H1 (cell line): ENCODE results near the gene MYO5B. TPM values are rescaled to one million over a fixed set of nuclear protein-coding genes. Genes with fewer than 3 reads are reported as not detected.

Experiments
- CTCF ChIA-PET: fragments of 300-600 bp; sonication (Branson Sonifier 250); formaldehyde crosslinking; loops from one replicate; lab custom pipeline; 2021; ENCODE audit not compliant: partially characterized antibody; lab: Charles Lee
- POLR2A ChIA-PET: fragments of 300-600 bp; sonication (Branson Sonifier 250); formaldehyde crosslinking; loops from one replicate; lab custom pipeline; 2021; ENCODE audit warnings: inconsistent platforms; ENCODE audit not compliant: partially characterized antibody; lab: Charles Lee
- DNase-seq, 2 experiments: peaks; one replicate each; pipeline versions ENCODE4 v3.0.0 to v3.0.0-alpha.2; 2010 to 2022; ENCODE audit warnings: low spot score in 2 of 2, low read depth in 1 of 2, mixed read lengths in 1 of 2
- FAIRE-seq: peaks from 2 replicates; lab custom pipeline; 2011; peaks lifted over from hg19 to GRCh38; lab: Jason Lieb, UNC
- H2AFZ ChIP-seq: 2 replicates; pipeline ENCODE4 v1.8.1; 2012; ENCODE audit warnings: low read length, inconsistent platforms
- H2AK5ac ChIP-seq: 2 replicates; pipeline ENCODE4 v1.6.1; 2013; ENCODE audit warnings: low read depth, low read length
- H2BK120ac ChIP-seq: replicated peaks from 2 replicates; pipeline ENCODE3; 2013; ENCODE audit warnings: low read depth, low read length, inconsistent platforms
- H2BK12ac ChIP-seq: 2 replicates; pipeline ENCODE4 v1.6.1; 2013; ENCODE audit warnings: low read depth, low read length
- H2BK15ac ChIP-seq: 2 replicates; pipeline ENCODE4 v1.6.1; 2013; ENCODE audit warnings: low read length
- H2BK20ac ChIP-seq: 2 replicates; pipeline ENCODE4 v1.6.1; 2013; ENCODE audit warnings: low read length
- H2BK5ac ChIP-seq: 2 replicates; pipeline ENCODE4 v1.6.1; 2013; ENCODE audit warnings: low read depth, low read length
- H3K14ac ChIP-seq: 2 replicates; pipeline ENCODE4 v1.6.1; 2013; ENCODE audit warnings: inconsistent platforms; ENCODE audit not compliant: insufficient read length
- H3K18ac ChIP-seq: 2 replicates; pipeline ENCODE4 v1.6.1; 2013; ENCODE audit warnings: low read length; ENCODE audit errors: extremely low read depth
- H3K23ac ChIP-seq: 2 replicates; pipeline ENCODE4 v1.6.1; 2013; ENCODE audit warnings: inconsistent platforms; ENCODE audit not compliant: insufficient read length
- H3K23me2 ChIP-seq: 2 replicates; pipeline ENCODE4 v1.6.1; 2013; ENCODE audit warnings: low read depth, low read length
- H3K27ac ChIP-seq: 2 replicates; pipeline ENCODE4 v1.6.1; 2011; ENCODE audit warnings: low read depth, low read length, inconsistent platforms
- H3K27me3 ChIP-seq, 4 experiments: replicated peaks in 1 of 4; 1 replicate in 1 of 4; 2 replicates in 3 of 4; pipeline versions ENCODE4 v1.6.1 to v1.8.1; 2011 to 2013; ENCODE audit warnings: low read length in 3 of 4, mild to moderate bottlenecking in 3 of 4, inconsistent platforms in 2 of 4, mixed read lengths in 2 of 4, moderate library complexity in 1 of 4; ENCODE audit not compliant: control insufficient read depth in 3 of 4, insufficient read depth in 3 of 4; ENCODE audit errors: extremely low read depth in 1 of 4
- H3K36me3 ChIP-seq, 4 experiments: 2 replicates each; pipeline versions ENCODE4 v1.6.1 to v1.8.1; 2011 to 2013; ENCODE audit warnings: mild to moderate bottlenecking in 4 of 4, low read length in 3 of 4, moderate library complexity in 2 of 4, control low read depth in 1 of 4, inconsistent platforms in 1 of 4; ENCODE audit not compliant: insufficient read depth in 4 of 4, control insufficient read depth in 2 of 4
- H3K4ac ChIP-seq: replicated peaks from 2 replicates; pipeline ENCODE3; 2013; ENCODE audit warnings: low read length, low read depth, mixed read lengths, inconsistent platforms; ENCODE audit not compliant: insufficient read length
- H3K4me1 ChIP-seq, 4 experiments: replicated peaks in 1 of 4; 1 replicate in 1 of 4; 2 replicates in 3 of 4; pipeline versions ENCODE4 v1.6.1 to v1.8.1; 2011 to 2013; ENCODE audit warnings: low read length in 3 of 4, inconsistent platforms in 2 of 4, mixed read lengths in 1 of 4; ENCODE audit not compliant: insufficient read depth in 4 of 4, control insufficient read depth in 3 of 4
- H3K4me2 ChIP-seq, 2 experiments: 2 replicates each; pipeline versions ENCODE4 v1.6.1 to v1.8.1; 2011 to 2013; ENCODE audit warnings: low read depth in 2 of 2, low read length in 2 of 2, control low read depth in 1 of 2, inconsistent platforms in 1 of 2, mild to moderate bottlenecking in 1 of 2; ENCODE audit not compliant: insufficient read depth in 1 of 2
- H3K4me3 ChIP-seq, 4 experiments: fragments of 200-600, 300-600 bp in 1 of 4; sonication (generic), shearing (Covaris generic), sonication (Bioruptor Twin) in 1 of 4; 2 replicates each; pipeline versions ENCODE4 v1.5.1 to v1.8.1; 2011 to 2016; ENCODE audit warnings: low read length in 4 of 4, low read depth in 3 of 4, control low read depth in 2 of 4, inconsistent platforms in 2 of 4, mild to moderate bottlenecking in 2 of 4, mixed read lengths in 1 of 4, moderate library complexity in 1 of 4; ENCODE audit not compliant: insufficient read depth in 2 of 4; ENCODE audit errors: extremely low read depth in 1 of 4
- H3K56ac ChIP-seq: replicated peaks from 2 replicates; pipeline ENCODE3; 2013; ENCODE audit warnings: low read depth, mild to moderate bottlenecking, mixed read lengths, low read length, inconsistent platforms; ENCODE audit not compliant: insufficient read length
- H3K79me1 ChIP-seq: 2 replicates; pipeline ENCODE4 v1.6.1; 2013; ENCODE audit warnings: low read depth, low read length, control low read depth
- H3K79me2 ChIP-seq, 2 experiments: 2 replicates each; pipeline versions ENCODE4 v1.6.1 to v1.8.1; 2012 to 2013; ENCODE audit warnings: low read length in 2 of 2, mild to moderate bottlenecking in 2 of 2, inconsistent platforms in 1 of 2; ENCODE audit not compliant: insufficient read depth in 2 of 2, control insufficient read depth in 1 of 2
- H3K9ac ChIP-seq, 4 experiments: replicated peaks in 1 of 4; 1 replicate in 1 of 4; 2 replicates in 3 of 4; pipeline versions ENCODE4 v1.6.1 to v1.8.1; 2011 to 2013; ENCODE audit warnings: low read depth in 3 of 4, low read length in 3 of 4, control low read depth in 2 of 4, mild to moderate bottlenecking in 2 of 4, moderate library complexity in 2 of 4, inconsistent platforms in 1 of 4; ENCODE audit errors: extremely low read depth in 1 of 4
- H3K9me3 ChIP-seq, 2 experiments: 2 replicates each; pipeline versions ENCODE4 v1.6.1 to v1.8.1; 2012 to 2013; ENCODE audit warnings: mild to moderate bottlenecking in 2 of 2, moderate library complexity in 2 of 2, control low read depth in 1 of 2, inconsistent platforms in 1 of 2, low read depth in 1 of 2, low read length in 1 of 2, mixed read lengths in 1 of 2; ENCODE audit not compliant: insufficient read depth in 2 of 2
- H4K20me1 ChIP-seq, 2 experiments: replicated peaks in 1 of 2; 2 replicates each; pipeline versions ENCODE3 to v1.8.1; 2011 to 2013; ENCODE audit warnings: inconsistent platforms in 2 of 2, low read length in 2 of 2, mild to moderate bottlenecking in 1 of 2; ENCODE audit not compliant: insufficient read depth in 2 of 2, control insufficient read depth in 1 of 2
- H4K5ac ChIP-seq: 2 replicates; pipeline ENCODE4 v1.6.1; 2013; ENCODE audit warnings: low read length, low read depth, mixed read lengths, inconsistent platforms; ENCODE audit not compliant: insufficient read length
- H4K8ac ChIP-seq: 2 replicates; pipeline ENCODE4 v1.8.0; 2013; ENCODE audit warnings: mild to moderate bottlenecking, moderate library complexity, low read length, inconsistent platforms; ENCODE audit not compliant: insufficient read depth; ENCODE audit errors: extremely low read depth
- H4K91ac ChIP-seq: replicated peaks from 2 replicates; pipeline ENCODE3; 2013; ENCODE audit warnings: low read length, mixed read lengths, inconsistent platforms; ENCODE audit not compliant: insufficient read length
- CHD1 ChIP-seq: IDR thresholded peaks from 2 replicates; pipeline ENCODE4 v1.6.1; 2012; ENCODE audit warnings: low read depth, low read length, improper control_type of control experiment
- CREB1 ChIP-seq: IDR thresholded peaks from 2 replicates; pipeline ENCODE4 v1.6.1; 2012; ENCODE audit warnings: inconsistent platforms
- EP300 ChIP-seq, 2 experiments: IDR thresholded peaks; 1 replicate in 1 of 2; 2 replicates in 1 of 2; pipeline ENCODE4 v1.6.1; 2011 to 2012; ENCODE audit warnings: low read depth in 2 of 2, low read length in 2 of 2, mild to moderate bottlenecking in 2 of 2, borderline replicate concordance in 1 of 2, inconsistent platforms in 1 of 2, moderate library complexity in 1 of 2
- GTF2F1 ChIP-seq: IDR thresholded peaks from 2 replicates; pipeline ENCODE4 v1.6.1; 2012; ENCODE audit warnings: low read depth, low read length, improper control_type of control experiment, borderline replicate concordance
- JUN ChIP-seq: IDR thresholded peaks from 2 replicates; pipeline ENCODE4 v1.6.1; 2011; ENCODE audit warnings: low read depth, mild to moderate bottlenecking, improper control_type of control experiment, low read length
- JUND ChIP-seq: IDR thresholded peaks from 2 replicates; pipeline ENCODE4 v1.6.1; 2011; ENCODE audit warnings: mild to moderate bottlenecking, improper control_type of control experiment, low read length
- KDM4A ChIP-seq: IDR thresholded peaks from one replicate; pipeline ENCODE4 v1.7.1; 2012; ENCODE audit warnings: low read depth, mild to moderate bottlenecking, moderate library complexity, low read length, inconsistent platforms; ENCODE audit not compliant: severe bottlenecking
- MAX ChIP-seq: IDR thresholded peaks from 2 replicates; pipeline ENCODE4 v1.6.1; 2012; ENCODE audit warnings: inconsistent platforms
- TCF12 ChIP-seq: IDR thresholded peaks from 2 replicates; pipeline ENCODE4 v1.6.1; 2011; ENCODE audit warnings: low read depth, mild to moderate bottlenecking, low read length
- WGBS, 2 experiments: shearing (Covaris generic) in 1 of 2; methylation state at CpG; one replicate each; pipeline versions ENCODE4 v1.1.6 to v1.1.7; 2013 to 2015; ENCODE audit warnings: low lambda C conversion rate in 2 of 2, mixed read lengths in 2 of 2, inconsistent platforms in 1 of 2, low coverage in 1 of 2, missing lambda C conversion rate in 1 of 2; ENCODE audit not compliant: insufficient replicate concordance in 2 of 2, insufficient coverage in 1 of 2, insufficient read length in 1 of 2; ENCODE audit errors: extremely low coverage in 1 of 2, missing lambda C conversion rate in 1 of 2; 5-methylcytosine and 5-hydroxymethylcytosine counted together
- polyA plus RNA-seq, 7 experiments: library from polyadenylated mRNA; depleted of rRNA in 3 of 7; stranded (reverse) in 5 of 7; unstranded in 2 of 7; fragments of >200 nt in 5 of 7; fragments of 200-250 nt in 2 of 7; gene quantifications; 1 replicate in 5 of 7; 2 replicates in 1 of 7; 4 replicates in 1 of 7; pipeline versions ENCODE4 v1.2.1 to v1.2.3, GENCODE V29; 2011 to 2013; ENCODE audit warnings: missing spikeins in 2 of 7, mixed read lengths in 2 of 7
- total RNA-seq: library from RNA; stranded (reverse); fragmentation: NEBNext Ultra II Directional; extraction: Animal tissue kit (Norgen Biotek cat#: 25700); gene quantifications from 2 replicates; pipeline ENCODE4 v1.2.1, GENCODE V29; 2021

MYO5B gene
- total and polyA plus RNA-seq, 2 of the 8 experiments (the other 6 are each of a cell fraction or from before 2014, with no cell fraction given) = 6.4 to 7.7 TPM

- H3K4me2 ChIP-seq = no peak overlapping the region
- H3K9me3 ChIP-seq = no peaks in the 10 kb centered on the region
- H3K4me1 ChIP-seq = peaks cover 0 to 25% (median 9%) of the 10 kb centered on the region in 4 experiments; a peak in 5 of 7 replicates
- no peak overlapping the region for H3K27ac ChIP-seq
- no peak overlapping the region for H3K23ac ChIP-seq
- no peaks in the 10 kb centered on the region for H3K79me2 ChIP-seq
- FAIRE-seq (no peak), DNase-seq (no peak)
- 87% methylated on average over 8 of the region's 8 CpGs; no CpG with 5 or more reads in 1 of the 2 experiments for WGBS, 2 experiments
- POLR2A ChIA-PET = interaction anchor here (0.9 to 1.0 kb wide), 2 partner anchors 11 to 15 kb away, joined by 3 read pairs; no protein-coding TSS in a partner anchor
- no peak overlapping the region for H2AK5ac ChIP-seq
- no peak overlapping the region for H3K56ac ChIP-seq
- H2BK20ac ChIP-seq = peak overlapping the region; percentile 13; the same call in 1 of the 2 replicates
- no peak for TF ChIP-seq CREB1
- TF ChIP-seq CHD1 = no peak
- TF ChIP-seq GTF2F1 = no peak
- TF ChIP-seq KDM4A = no peak
- no peak for TF ChIP-seq EP300 (IDR thresholded peaks at IDR 0.05; ENCODE audit: borderline replicate concordance in 1 of 2, low read depth in 2 of 2, low read length in 2 of 2)
- TF ChIP-seq TCF12 = no peak
- no peak for TF ChIP-seq JUN
- no peak for TF ChIP-seq MAX
- no peak for TF ChIP-seq JUND
- H3K18ac ChIP-seq = no peak overlapping the region
- H2BK5ac ChIP-seq = no peak overlapping the region
- no peak overlapping the region for H4K8ac ChIP-seq
- H4K5ac ChIP-seq = no peak overlapping the region
- no peak overlapping the region for H2AFZ ChIP-seq
- no peak overlapping the region for H3K9ac ChIP-seq
- H2BK15ac ChIP-seq = 0 out of 2 replicates have a peak overlapping the region, but pooled peaks have one; percentile 76
- CTCF ChIA-PET = interaction anchor here (0.5 to 14.2 kb wide), 6 partner anchors 12 to 433 kb away, joined by 3 to 157 read pairs (median 3); no protein-coding TSS in a partner anchor
- H2BK120ac ChIP-seq = no peak overlapping the region
- no peaks in the 10 kb centered on the region; a peak in 1 of 7 replicates for H3K27me3 ChIP-seq
- no peaks in the 10 kb centered on the region; the same call in 1 of the 2 replicates for H3K23me2 ChIP-seq
- H4K20me1 ChIP-seq = peaks cover 0 to 2% of the 10 kb centered on the region in 2 experiments
- H3K36me3 ChIP-seq = no peaks in the 10 kb centered on the region
- no peak overlapping the region for H3K4ac ChIP-seq
- no peak overlapping the region; the same call in 1 of the 2 replicates for H2BK12ac ChIP-seq
- no peaks in the 10 kb centered on the region for H3K79me1 ChIP-seq
- H3K4me3 ChIP-seq = no peak overlapping the region
- H3K14ac ChIP-seq = no peak overlapping the region
- H4K91ac ChIP-seq = no peak overlapping the region
These were observed 347.4 kb downstream of the MYO5B start for GRCh38 chr18:49847524-49847923.
